Stomach smooth muscle (tissue), 2 donors: ENCODE results near the gene ASTN2.

Experiments used
- H3K27ac ChIP-seq: one replicate; pipeline ENCODE4 v1.7.0; 2013; ENCODE audit warnings: mild to moderate bottlenecking, low read length, inconsistent platforms
- H3K27me3 ChIP-seq, 2 donors: one replicate each; pipeline ENCODE4 v1.7.0; 2013; ENCODE audit warnings: low read length in 2 of 2; ENCODE audit not compliant: insufficient read depth in 2 of 2, control insufficient read depth in 1 of 2
- H3K36me3 ChIP-seq, 2 donors: one replicate each; pipeline ENCODE4 v1.7.0; 2013; ENCODE audit warnings: low read length in 2 of 2; ENCODE audit not compliant: control insufficient read depth in 2 of 2, insufficient read depth in 2 of 2
- H3K4me1 ChIP-seq: one replicate; pipeline ENCODE4 v1.7.0; 2013; ENCODE audit warnings: low read length; ENCODE audit not compliant: control insufficient read depth, insufficient read depth
- H3K4me3 ChIP-seq, 2 donors: one replicate each; pipeline ENCODE4 v1.7.0; 2013; ENCODE audit warnings: low read length in 2 of 2
- H3K9ac ChIP-seq, 2 donors: one replicate each; pipeline ENCODE4 v1.7.0; 2013; ENCODE audit warnings: low read length in 2 of 2, mild to moderate bottlenecking in 1 of 2
- H3K9me3 ChIP-seq, 2 donors: one replicate each; pipeline ENCODE4 v1.7.0; 2013; ENCODE audit warnings: low read length in 2 of 2; ENCODE audit not compliant: control insufficient read depth in 2 of 2
- donor health status: healthy.
- donor health status: Pancreatic carcinoma.

ASTN2 gene

GRCh38 chr9:116490321-116490720, 924.5 kb downstream of the ASTN2 start:
- Histone ChIP-seq H3K4me3 (no peak overlapping the region), H3K36me3 (no peaks in the 10 kb centered on the region), H3K27ac (no peak overlapping the region), H3K4me1 (no peaks in the 10 kb centered on the region), H3K27me3 (no peaks in the 10 kb centered on the region), H3K9me3 (no peaks in the 10 kb centered on the region), H3K9ac (no peak overlapping the region)

GRCh38 chr9:116488373-116488772, 926.5 kb downstream of the ASTN2 start:
- Histone ChIP-seq H3K36me3 (no peaks in the 10 kb centered on the region), H3K27ac (no peak overlapping the region), H3K9ac (no peak overlapping the region)

GRCh38 chr9:116484492-116485061, 930.3 kb downstream of the ASTN2 start:
- Histone ChIP-seq H3K36me3 (no peaks in the 10 kb centered on the region), H3K27ac (no peak overlapping the region), H3K4me3 (no peak overlapping the region), H3K4me1 (peaks cover 10% of the 10 kb centered on the region), H3K9me3 (no peaks in the 10 kb centered on the region), H3K27me3 (no peaks in the 10 kb centered on the region), H3K9ac (no peak overlapping the region)

More at GRCh38 chr9:116488373-116488772, 926.5 kb downstream of the ASTN2 start:
- Histone ChIP-seq H3K27me3 (no peaks in the 10 kb centered on the region), H3K4me3 (no peak overlapping the region), H3K4me1 (peaks cover 4% of the 10 kb centered on the region), H3K9me3 (no peaks in the 10 kb centered on the region)

GRCh38 chr9:116483622-116484491, 931.0 kb downstream of the ASTN2 start:
- H3K36me3 ChIP-seq = no peaks in the 10 kb centered on the region
- no peak overlapping the region for H3K4me3 ChIP-seq
- no peak overlapping the region for H3K27ac ChIP-seq
- H3K27me3 ChIP-seq = no peaks in the 10 kb centered on the region
- H3K9ac ChIP-seq = no peak overlapping the region
- H3K9me3 ChIP-seq = no peaks in the 10 kb centered on the region
- H3K4me1 ChIP-seq = peaks cover 13% of the 10 kb centered on the region

GRCh38 chr9:116482740-116483139, 932.1 kb downstream of the ASTN2 start:
- Histone ChIP-seq H3K4me1 (peaks cover 13% of the 10 kb centered on the region), H3K27me3 (no peaks in the 10 kb centered on the region), H3K27ac (no peak overlapping the region), H3K36me3 (no peaks in the 10 kb centered on the region), H3K4me3 (no peak overlapping the region), H3K9ac (no peak overlapping the region), H3K9me3 (no peaks in the 10 kb centered on the region)

GRCh38 chr9:116480700-116481099, 934.2 kb downstream of the ASTN2 start:
- no peaks in the 10 kb centered on the region for H3K9me3 ChIP-seq
- no peak overlapping the region for H3K4me3 ChIP-seq
- no peaks in the 10 kb centered on the region for H3K27me3 ChIP-seq
- H3K27ac ChIP-seq = no peak overlapping the region
- H3K9ac ChIP-seq = no peak overlapping the region
- no peaks in the 10 kb centered on the region for H3K36me3 ChIP-seq
- peaks cover 26% of the 10 kb centered on the region for H3K4me1 ChIP-seq

- peaks cover 26% of the 10 kb centered on the region for H3K4me1 ChIP-seq
- no peaks in the 10 kb centered on the region for H3K36me3 ChIP-seq
- no peak overlapping the region for H3K9ac ChIP-seq
Measured at GRCh38 chr9:116479967-116480366, 934.9 kb downstream of the ASTN2 start.

GRCh38 chr9:116479056-116479544, 935.8 kb downstream of the ASTN2 start:
- H3K9ac ChIP-seq = no peak overlapping the region
- no peaks in the 10 kb centered on the region for H3K36me3 ChIP-seq
- H3K4me3 ChIP-seq = no peak overlapping the region
- H3K9me3 ChIP-seq = no peaks in the 10 kb centered on the region
- H3K27me3 ChIP-seq = no peaks in the 10 kb centered on the region
- peaks cover 26% of the 10 kb centered on the region for H3K4me1 ChIP-seq
- no peak overlapping the region for H3K27ac ChIP-seq

More at GRCh38 chr9:116479967-116480366, 934.9 kb downstream of the ASTN2 start:
- Histone ChIP-seq H3K27ac (no peak overlapping the region), H3K9me3 (no peaks in the 10 kb centered on the region), H3K4me3 (no peak overlapping the region), H3K27me3 (no peaks in the 10 kb centered on the region)

- H3K4me1 ChIP-seq = peaks cover 17% of the 10 kb centered on the region
- no peaks in the 10 kb centered on the region for H3K36me3 ChIP-seq
- no peak overlapping the region for H3K4me3 ChIP-seq
- H3K27ac ChIP-seq = no peak overlapping the region
- H3K9me3 ChIP-seq = no peaks in the 10 kb centered on the region
- no peak overlapping the region for H3K9ac ChIP-seq
- no peaks in the 10 kb centered on the region for H3K27me3 ChIP-seq
Measured at GRCh38 chr9:116477584-116478141, 937.2 kb downstream of the ASTN2 start.

GRCh38 chr9:116476935-116477381, 937.9 kb downstream of the ASTN2 start:
- Histone ChIP-seq H3K27me3 (no peaks in the 10 kb centered on the region), H3K9ac (peak overlapping the region in 1 of 2 donors; percentile 5), H3K4me1 (peaks cover 16% of the 10 kb centered on the region), H3K36me3 (no peaks in the 10 kb centered on the region), H3K9me3 (no peaks in the 10 kb centered on the region), H3K27ac (no peak overlapping the region), H3K4me3 (peak overlapping the region in 1 of 2 donors; percentile 22)
